Loucy (cell line): ENCODE results near the gene SH3RF3.

Experiments used
- EZH2phosphoT487 ChIP-seq: fragments of 200-600 bp; IDR thresholded peaks from 2 replicates; pipeline ENCODE4 v1.6.1; 2018; ENCODE audit warnings: antibody characterized with exemption, mild to moderate bottlenecking, moderate library complexity, borderline replicate concordance
- TF ChIP-seq, protein P1 (sequence below): fragments of 200-600 bp; sonication (generic); conservative IDR thresholded peaks from 2 replicates; pipeline ENCODE4 v1.5.1; 2014; ENCODE audit warnings: mild to moderate bottlenecking, antibody characterized with exemption, low read length

DNA sequence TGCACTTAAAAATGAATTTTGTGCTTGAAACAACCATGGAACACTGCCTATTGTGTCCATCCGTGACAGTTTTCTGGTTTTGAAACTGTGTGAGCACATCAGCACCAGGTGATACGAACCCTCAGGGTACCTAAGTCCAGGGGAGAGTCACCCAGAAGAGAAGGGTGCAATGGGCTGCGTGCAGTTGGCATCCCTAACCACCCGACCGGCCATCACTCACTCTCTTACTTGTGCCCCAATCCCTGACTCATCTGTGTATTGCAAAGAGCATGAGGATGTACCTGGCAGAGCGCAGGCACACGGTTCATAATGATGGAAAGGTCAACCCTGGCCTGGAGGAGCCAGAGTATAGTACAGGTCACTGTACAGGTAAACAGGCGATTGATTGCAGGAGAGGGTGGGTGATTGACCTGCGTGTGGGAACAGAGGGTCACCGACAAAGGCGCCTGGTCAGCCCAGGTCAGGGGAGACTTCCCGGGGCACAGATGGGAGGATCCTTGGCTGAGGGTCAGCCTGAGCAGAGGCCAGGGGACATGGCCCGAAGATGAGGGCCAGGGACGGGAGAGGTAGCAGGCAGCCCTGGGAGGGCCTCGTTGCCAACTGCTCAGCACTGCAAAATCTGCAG, 324.5 kb downstream of the SH3RF3 start:
- TF ChIP-seq, protein P1, sequence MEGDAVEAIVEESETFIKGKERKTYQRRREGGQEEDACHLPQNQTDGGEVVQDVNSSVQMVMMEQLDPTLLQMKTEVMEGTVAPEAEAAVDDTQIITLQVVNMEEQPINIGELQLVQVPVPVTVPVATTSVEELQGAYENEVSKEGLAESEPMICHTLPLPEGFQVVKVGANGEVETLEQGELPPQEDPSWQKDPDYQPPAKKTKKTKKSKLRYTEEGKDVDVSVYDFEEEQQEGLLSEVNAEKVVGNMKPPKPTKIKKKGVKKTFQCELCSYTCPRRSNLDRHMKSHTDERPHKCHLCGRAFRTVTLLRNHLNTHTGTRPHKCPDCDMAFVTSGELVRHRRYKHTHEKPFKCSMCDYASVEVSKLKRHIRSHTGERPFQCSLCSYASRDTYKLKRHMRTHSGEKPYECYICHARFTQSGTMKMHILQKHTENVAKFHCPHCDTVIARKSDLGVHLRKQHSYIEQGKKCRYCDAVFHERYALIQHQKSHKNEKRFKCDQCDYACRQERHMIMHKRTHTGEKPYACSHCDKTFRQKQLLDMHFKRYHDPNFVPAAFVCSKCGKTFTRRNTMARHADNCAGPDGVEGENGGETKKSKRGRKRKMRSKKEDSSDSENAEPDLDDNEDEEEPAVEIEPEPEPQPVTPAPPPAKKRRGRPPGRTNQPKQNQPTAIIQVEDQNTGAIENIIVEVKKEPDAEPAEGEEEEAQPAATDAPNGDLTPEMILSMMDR, result no peak
- TF ChIP-seq EZH2phosphoT487, result no peak
